ENCODE measurements around the gene KATNAL1.

The KATNAL1 gene

DNA sequence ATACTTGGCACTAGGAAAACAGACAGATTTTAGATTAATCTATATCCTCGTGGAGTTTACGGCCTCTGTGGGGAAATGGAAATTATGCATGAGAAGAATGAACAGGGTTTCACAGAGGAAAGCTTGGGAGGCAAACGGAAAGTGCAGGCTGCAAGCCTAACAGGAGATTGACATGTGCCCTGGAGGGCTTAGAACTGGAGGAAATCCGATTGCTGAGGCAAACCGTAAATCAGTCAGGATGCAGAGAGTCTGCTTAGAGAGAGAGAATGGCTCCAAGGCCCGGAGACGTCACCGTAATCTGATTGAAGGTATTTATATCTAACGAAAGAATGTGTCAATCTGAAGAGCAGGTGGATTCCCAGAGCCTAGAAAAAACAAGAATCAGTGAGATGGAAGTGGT is 143.2 kb downstream of the KATNAL1 start:
- DNase-seq (ENCODE audit: low read depth), result no peak
- no peak overlapping the region for H3K4me3 ChIP-seq (ENCODE audit: low read depth, low read length)
- TF ChIP-seq POLR2A (IDR thresholded peaks at IDR 0.05; ENCODE audit: extremely low read depth, insufficient read length), result no peak

DNA sequence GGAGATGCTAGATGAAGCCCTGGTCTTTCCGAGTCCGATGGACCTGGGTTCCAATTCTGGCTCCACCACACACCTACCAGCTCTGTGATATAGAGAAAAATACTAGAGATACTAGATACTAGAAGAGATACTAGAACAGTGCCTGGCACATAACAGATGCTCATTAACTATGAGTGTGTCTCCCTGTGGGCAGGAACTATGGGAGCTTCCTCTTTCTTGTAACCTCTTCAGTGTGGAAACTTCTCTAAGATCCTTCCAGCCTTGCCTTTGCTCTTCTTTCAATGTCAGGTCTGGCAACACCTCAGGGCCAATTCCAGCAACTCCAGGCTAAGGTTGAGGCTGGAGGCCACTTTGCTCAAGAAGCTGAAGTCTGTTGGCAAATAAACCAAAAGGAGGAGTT is 143.9 kb downstream of the KATNAL1 start:
- TF ChIP-seq POLR2A (IDR thresholded peaks at IDR 0.05; ENCODE audit: extremely low read depth, insufficient read length) (no peak), MYC (IDR thresholded peaks at IDR 0.05; ENCODE audit: low read depth, low read length) (no peak)
- TF ChIP-seq, protein P1, sequence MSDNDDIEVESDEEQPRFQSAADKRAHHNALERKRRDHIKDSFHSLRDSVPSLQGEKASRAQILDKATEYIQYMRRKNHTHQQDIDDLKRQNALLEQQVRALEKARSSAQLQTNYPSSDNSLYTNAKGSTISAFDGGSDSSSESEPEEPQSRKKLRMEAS (IDR thresholded peaks at IDR 0.05; ENCODE audit: low read depth, low read length), result no peak
- TF ChIP-seq, protein P2, sequence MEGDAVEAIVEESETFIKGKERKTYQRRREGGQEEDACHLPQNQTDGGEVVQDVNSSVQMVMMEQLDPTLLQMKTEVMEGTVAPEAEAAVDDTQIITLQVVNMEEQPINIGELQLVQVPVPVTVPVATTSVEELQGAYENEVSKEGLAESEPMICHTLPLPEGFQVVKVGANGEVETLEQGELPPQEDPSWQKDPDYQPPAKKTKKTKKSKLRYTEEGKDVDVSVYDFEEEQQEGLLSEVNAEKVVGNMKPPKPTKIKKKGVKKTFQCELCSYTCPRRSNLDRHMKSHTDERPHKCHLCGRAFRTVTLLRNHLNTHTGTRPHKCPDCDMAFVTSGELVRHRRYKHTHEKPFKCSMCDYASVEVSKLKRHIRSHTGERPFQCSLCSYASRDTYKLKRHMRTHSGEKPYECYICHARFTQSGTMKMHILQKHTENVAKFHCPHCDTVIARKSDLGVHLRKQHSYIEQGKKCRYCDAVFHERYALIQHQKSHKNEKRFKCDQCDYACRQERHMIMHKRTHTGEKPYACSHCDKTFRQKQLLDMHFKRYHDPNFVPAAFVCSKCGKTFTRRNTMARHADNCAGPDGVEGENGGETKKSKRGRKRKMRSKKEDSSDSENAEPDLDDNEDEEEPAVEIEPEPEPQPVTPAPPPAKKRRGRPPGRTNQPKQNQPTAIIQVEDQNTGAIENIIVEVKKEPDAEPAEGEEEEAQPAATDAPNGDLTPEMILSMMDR (IDR thresholded peaks at IDR 0.05; ENCODE audit: low read depth, low read length), result no peak
- DNase-seq (ENCODE audit: low read depth), result peak; percentile 49
- H3K4me3 ChIP-seq (ENCODE audit: low read depth, low read length), result no peak overlapping the region

DNA sequence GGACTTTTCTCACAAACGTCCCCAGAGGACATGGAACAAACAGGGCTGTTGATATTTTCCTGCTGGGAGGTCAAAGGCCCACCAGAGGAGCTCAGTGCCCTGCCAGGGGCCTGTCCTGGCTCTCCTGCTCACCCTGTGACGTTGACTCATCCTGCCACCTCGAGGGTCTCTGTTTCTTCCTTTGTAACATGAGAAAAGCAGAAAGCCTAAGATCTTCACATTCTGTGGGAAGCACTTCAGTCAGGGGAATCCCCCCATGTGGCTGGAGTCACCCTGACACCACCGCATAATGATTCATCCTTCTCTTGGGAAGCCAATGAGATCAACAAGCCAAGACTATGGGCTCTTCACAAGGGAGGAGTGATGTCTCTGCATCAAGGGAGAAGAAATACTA is 147.9 kb downstream of the KATNAL1 start:
- DNase-seq (ENCODE audit: low read depth), result peak; percentile 27
- TF ChIP-seq, protein P1 (IDR thresholded peaks at IDR 0.05; ENCODE audit: low read depth, low read length), result no peak
- TF ChIP-seq MYC (IDR thresholded peaks at IDR 0.05; ENCODE audit: low read depth, low read length), result no peak
- TF ChIP-seq, protein P2 (IDR thresholded peaks at IDR 0.05; ENCODE audit: low read depth, low read length), result no peak
- no peak for TF ChIP-seq POLR2A (IDR thresholded peaks at IDR 0.05; ENCODE audit: extremely low read depth, insufficient read length)
- no peak overlapping the region for H3K4me3 ChIP-seq (ENCODE audit: low read depth, low read length)

DNA sequence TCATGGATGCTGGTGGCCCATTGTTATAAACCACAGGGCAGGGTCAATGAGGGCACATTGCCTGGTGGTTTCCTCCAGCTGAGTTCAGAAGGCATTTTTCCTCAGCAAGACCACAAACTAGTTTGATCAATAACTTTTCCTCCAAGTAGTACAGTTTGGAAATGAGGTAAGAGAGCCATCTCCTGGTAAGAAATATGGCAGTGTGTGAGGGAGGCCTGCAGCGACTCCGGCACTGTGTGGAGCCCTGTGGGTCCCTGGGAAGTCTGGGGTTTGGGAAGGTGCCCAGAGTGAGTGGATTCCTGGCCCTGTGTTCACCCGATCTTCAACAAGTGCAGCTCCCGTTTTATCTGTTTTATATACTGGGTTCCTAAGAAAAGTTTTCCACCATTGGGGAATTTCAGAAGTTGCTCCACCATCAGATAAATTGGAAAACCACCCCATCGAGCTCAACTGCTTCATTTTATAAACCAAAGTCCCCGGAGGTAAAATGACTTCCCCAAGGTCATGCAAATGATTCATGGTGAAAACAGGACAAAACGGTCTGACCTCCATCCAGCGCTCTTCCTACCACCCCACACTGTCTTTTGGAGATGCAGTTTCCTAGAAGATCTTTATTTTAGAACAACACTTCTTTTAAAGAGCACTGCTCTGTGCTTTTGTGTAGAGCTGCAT is 148.4 kb downstream of the KATNAL1 start:
- H3K4me3 ChIP-seq (ENCODE audit: low read depth, low read length), result no peak overlapping the region
- TF ChIP-seq POLR2A (IDR thresholded peaks at IDR 0.05; ENCODE audit: extremely low read depth, insufficient read length), result no peak
- TF ChIP-seq, protein P2 (IDR thresholded peaks at IDR 0.05; ENCODE audit: low read depth, low read length), result peak; percentile 4
- peak; percentile 28 for DNase-seq (ENCODE audit: low read depth)

DNA sequence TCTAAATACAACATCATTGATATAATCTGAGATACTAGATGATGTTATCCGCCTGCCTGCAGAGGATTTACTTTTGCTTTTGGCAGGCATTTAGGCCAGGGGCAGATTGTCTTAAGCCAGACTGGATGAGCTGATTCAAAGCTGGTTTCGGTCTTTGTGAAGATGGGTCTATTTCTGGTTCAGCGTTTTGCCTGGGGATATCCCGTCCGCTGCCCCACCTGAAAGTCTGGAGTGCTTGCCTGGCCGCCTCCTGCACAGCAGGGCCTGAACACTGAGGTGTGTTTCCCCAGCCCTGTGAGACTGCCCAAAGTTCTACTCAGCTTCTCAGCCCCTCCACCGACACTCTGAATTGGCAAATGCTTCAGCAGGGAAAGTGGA is 149.7 kb downstream of the KATNAL1 start:
- H3K4me3 ChIP-seq (ENCODE audit: low read depth, low read length), result no peak overlapping the region
- TF ChIP-seq MYC (IDR thresholded peaks at IDR 0.05; ENCODE audit: low read depth, low read length) (no peak), POLR2A (IDR thresholded peaks at IDR 0.05; ENCODE audit: extremely low read depth, insufficient read length) (no peak)
- TF ChIP-seq, protein P2 (IDR thresholded peaks at IDR 0.05; ENCODE audit: low read depth, low read length), result no peak
- TF ChIP-seq, protein P1 (IDR thresholded peaks at IDR 0.05; ENCODE audit: low read depth, low read length), result no peak
- no peak for DNase-seq (ENCODE audit: low read depth)

DNA sequence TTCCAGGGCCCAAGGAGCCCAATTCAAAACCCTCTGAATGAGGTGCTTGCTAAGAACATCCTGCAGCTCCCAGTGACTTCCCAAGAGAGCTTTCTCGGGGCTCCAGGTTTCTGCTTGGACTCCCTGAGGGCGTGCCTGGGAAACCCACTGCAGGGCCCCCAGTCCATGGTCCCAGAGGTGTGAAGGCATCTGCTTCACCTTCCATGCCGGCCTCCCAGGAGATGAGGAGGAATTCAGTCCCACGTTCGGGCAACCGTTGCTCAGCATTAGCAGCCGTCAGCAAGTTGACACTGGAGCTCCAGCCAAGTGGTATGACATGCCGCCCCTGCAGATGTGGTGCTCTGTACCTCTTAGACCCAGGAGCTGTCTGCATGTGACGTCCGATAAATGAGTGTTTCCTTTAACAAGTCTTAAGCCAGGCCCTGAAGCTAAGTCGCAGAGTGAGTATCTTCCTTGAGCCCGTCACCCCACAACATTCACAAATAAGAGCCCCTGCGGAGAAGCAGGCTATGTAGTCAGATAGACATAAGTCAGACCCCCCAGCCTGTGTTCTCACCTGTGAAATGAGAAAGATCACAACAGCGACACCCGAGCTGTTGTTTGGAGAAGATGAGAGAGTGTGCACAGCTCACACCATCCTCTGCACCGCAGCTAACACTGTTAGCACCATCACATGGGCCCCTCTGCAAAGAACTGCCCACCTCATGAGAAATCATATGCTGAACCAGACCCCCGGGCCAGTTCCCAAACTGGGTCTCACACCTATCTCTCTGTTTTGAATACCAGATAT is 150.3 kb downstream of the KATNAL1 start:
- no peak overlapping the region for H3K4me3 ChIP-seq (ENCODE audit: low read depth, low read length)
- no peak for DNase-seq (ENCODE audit: low read depth)
- TF ChIP-seq, protein P2 (IDR thresholded peaks at IDR 0.05; ENCODE audit: low read depth, low read length), result no peak
- no peak for TF ChIP-seq POLR2A (IDR thresholded peaks at IDR 0.05; ENCODE audit: extremely low read depth, insufficient read length)
- TF ChIP-seq, protein P1 (IDR thresholded peaks at IDR 0.05; ENCODE audit: low read depth, low read length), result no peak
- no peak for TF ChIP-seq MYC (IDR thresholded peaks at IDR 0.05; ENCODE audit: low read depth, low read length)
